NCI-H82 (cell line): ENCODE results near the gene RARG.

Experiments
- DNase-seq: peaks from one replicate; lab custom pipeline; 2025; lab: John Stamatoyannopoulos, UW

The RARG gene

DNA sequence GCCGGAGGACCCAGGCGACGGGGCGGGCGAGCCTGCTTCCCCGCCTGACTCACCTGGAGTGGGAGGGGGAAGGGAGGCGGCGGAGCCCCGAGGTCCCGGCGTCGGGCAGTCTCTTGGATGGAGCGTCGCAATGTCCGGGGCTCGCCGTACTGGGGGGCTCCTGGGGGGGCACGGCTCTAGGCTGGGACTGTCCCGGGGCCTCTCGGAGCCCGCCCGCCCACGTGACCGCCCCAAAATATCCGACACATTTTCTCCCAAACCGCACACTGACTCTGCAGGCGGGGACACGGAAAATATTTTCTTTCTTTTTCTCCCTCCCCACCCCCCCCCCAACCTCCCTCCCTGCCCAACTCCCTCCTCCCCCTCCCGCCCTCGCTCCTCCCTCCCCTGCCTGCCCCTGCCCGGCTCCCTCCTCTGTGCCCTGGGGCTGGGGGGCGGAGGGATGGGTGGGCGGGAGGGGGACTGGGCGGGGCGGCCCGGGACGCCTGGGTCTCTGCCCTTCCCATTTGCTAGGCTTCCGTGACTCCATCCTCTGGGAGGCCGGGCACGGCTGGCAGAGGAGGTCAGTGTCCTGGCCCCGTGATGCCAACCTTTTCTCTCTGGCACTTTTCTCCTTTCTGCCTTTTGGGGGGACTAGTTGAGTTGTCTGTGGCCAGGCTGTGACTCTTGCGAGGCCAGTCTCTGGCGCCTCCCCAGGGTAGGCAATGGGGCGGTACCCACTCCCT, at the start of gene RARG:
TSS of gene RARG (minus strand) at position 289 of the 725 bp plus-strand sequence. CDS start 4,664 bp downstream, outside the sequence.
- DNase-seq = no peak

DNA sequence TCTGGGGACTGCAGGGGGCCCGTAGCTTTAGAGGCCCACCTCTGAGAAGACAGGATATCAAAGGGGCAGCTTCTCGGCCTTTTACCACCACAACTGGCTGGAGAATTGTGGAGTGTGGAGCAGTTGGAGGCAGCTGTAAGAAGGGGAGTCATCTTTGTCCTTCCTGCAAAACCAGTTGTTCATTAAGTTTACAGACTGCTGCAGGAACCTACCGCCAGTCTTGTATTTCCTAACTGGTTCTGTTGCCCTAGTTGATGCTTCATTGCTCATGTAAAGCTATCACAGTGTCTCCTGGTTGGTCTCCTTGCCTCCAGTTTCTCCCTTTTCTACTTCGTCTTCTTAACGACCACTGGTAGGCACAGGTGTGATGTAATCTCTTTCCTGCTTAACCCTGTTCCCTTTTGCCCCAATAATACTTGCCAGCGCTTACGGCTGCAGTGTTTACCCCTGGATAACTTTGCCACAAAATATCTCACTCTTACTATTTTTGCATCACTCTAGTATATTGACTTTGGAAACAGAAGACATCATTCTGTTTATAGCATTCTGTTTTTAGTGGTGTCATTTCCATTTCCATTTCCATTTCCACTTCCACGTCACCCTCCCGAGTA, 48.0 kb upstream of the RARG start:
- no peak for DNase-seq

DNA sequence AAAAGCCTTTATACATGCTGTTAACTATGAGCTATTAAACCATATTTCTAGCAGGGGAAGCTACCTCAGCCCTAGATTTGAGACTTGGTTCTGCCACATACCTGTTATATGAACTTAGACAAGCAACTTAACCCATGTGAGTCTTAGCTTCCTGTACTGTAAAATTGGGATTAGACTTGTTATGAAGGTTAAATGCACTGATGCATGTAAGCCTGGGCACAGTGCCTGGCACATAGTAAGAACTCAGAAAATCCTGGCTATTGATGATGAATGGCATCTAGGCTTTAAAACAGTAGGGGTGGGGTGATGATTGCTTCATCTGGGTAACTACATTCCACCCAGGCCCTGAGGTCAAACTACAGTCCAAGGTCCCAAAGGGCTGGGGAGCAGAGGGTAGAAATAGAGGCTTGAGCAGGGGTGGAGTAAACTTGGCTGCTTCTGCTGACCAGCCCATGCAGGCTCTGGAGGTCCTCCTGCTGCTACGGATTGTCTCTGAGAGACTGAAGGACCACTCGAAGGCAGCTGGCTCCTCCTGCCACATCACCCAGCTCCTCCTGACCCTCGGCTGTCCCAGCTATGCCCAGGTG, 47.4 kb upstream of the RARG start:
- no peak for DNase-seq

DNA sequence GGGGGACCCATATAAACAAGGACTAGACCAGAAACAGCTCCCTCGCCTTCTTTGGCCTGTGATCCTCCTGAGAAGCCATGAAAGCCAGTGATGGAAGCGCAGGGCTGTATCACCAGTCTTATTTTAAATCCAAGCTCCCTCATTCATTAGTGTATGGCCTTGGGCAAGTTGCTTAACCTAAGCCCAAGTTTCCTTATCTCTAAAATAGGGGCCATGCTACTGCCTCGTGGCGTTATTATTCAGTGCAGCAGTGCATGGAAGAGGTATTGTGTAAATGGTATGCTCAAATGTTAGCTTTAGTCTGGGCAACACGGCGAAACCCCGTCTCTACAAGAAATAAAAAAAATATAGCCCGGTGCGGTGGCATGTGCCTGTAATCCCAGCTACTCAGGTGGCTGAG, 46.0 kb upstream of the RARG start:
- DNase-seq = no peak

DNA sequence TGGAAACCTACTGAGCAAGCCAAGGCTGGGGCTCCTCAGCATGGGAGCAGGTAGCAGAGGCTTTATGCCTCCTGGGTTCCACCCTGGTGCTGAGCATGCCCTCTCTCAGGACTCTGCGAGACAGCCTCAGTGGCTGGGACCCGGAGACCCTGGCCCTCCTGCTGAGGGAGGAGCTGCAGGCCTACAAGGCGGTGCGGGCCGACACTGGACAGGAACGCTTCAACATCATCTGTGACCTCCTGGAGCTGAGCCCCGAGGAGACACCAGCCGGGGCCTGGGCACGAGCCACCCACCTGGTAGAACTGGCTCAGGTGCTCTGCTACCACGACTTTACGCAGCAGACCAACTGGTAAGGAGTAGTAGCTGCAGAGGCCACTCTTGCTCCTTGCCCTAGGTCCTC, 44.5 kb upstream of the RARG start:
- DNase-seq = no peak

DNA sequence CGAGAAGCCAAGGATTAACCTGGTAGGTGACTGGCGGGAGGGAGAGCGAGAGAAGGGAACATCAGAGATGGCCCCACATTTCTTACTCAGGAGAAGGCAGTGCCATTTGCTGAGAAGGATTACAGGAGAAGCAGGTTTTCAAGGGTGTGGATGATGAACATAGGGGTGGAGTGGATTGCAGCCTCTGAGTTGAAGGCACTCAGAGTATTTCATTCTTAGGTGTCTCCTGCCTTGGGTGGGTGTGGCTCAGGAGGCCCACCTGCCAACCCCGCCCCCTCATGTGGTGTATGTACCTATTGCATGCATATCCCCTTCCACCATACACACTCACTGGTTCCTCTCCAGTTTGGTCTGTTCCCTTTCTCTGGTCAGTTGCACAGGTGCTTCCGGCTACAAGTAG, 42.4 kb upstream of the RARG start:
- no peak for DNase-seq

DNA sequence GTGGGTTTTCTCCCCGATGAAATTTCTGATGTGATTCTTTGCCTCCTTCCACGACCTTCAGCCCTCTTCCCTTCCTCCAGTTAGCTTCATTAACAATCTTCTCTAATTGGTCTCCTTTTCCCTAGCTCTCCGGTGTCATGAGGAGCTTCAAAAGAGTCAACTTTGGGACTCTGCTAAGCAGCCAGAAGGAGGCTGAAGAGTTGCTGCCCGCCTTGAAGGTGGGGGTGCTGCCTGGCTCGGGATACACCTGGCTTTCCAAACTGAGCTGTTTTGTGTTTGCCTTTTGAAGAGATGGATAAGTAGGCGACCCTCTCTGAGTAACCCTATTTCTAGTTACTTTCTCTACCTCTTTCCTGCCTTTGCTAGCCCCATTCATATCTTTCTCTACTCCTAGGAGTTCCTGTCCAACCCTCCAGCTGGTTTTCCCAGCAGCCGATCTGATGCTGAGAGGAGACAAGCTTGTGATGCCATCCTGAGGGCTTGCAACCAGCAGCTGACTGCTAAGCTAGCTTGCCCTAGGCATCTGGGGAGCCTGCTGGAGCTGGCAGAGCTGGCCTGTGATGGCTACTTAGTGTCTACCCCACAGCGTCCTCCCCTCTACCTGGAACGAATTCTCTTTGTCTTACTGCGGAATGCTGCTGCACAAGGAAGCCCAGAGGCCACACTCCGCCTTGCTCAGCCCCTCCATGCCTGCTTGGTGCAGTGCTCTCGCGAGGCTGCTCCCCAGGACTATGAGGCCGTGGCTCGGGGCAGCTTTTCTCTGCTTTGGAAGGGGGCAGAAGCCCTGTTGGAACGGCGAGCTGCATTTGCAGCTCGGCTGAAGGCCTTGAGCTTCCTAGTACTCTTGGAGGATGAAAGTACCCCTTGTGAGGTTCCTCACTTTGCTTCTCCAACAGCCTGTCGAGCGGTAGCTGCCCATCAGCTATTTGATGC, 36.9 kb upstream of the RARG start:
- DNase-seq = no peak

DNA sequence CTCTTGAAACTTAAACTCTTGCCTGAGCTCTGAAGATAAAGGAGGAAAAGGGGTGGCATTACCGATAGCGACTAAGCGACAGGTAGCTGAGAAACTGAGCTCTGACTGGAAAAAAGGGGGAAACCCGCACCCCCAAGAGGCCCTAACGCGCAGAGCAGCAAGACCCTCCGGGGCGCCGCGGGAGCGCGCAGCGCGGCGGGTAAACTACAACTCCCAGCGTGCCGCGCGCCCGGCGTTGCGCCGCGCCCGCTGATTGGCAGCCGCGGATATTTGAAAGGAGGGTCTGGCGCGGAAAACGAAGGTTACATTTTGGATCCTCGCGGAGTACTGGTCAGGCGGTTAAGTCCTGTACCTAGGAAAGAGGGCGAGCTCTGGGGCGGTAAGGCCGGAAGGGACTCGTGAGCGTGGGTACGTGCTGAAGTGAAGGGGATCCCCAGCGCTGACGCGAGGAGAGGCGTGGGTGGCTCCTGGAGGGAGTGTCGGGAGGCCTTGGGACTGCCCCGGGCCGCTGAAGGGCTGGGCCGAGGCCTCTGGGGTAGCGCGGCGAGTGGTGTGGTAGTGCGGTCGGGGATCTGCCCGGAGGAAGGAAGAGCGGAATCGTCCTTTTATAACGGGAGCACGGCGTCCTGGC, 36.1 kb upstream of the RARG start, which contains the start of gene ESPL1:
TSS of gene ESPL1 (plus strand) at position 301 of the 631 bp plus-strand sequence. CDS start 468 bp downstream, outside the sequence.
- peak; percentile 80 for DNase-seq

DNA sequence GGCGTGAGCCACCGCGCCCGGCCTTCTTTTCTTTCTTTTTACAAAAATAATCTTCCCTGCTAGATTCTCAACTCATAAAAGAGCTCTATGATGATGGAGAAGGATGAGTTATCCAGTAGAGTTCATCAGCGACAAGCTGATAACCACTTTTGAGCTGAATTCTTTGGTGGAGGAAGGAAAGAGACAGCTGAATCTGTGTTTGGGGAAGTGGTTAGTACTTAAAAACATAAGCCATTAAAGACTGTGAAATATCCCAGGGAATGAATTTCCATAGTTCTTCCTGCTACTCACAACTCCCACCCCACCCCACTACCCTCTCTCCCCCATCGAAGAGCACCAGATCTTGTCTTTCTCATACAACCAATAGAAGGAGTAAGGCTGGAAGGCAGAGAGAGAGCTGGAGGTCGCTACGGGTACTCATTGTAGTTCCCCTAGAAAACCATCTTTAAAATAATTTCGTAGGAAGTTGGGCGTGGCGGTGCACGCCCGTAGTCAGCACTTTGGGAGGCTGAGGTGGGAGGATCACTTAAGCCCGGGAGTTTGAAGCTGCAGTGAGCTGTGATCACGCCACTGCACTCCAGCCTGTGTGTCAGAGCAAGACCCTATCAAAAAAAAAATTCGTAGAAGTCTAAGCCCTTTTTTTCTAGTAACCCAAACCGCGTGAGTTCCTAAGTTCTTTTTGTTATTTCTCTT, 35.4 kb upstream of the RARG start:
- DNase-seq = no peak

DNA sequence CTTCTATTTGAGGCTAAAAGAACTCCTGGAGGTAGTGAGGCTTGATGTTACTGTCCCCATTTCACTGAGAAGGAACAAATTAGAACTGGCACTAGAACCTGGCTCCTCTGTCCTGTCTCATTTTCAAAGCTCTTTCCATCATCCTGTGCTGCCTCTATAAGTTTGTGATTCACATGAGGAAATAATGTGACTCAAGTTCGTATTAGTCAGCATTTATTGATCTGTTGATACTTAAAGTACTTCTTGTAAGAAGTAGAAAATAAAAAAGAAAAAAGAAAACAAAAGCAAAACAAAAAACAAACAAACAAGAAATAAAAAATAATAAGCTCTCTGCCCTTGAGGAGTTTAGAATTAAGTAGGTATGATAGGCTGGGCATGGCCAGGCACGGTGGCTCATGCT, 33.8 kb upstream of the RARG start:
- DNase-seq = no peak

DNA sequence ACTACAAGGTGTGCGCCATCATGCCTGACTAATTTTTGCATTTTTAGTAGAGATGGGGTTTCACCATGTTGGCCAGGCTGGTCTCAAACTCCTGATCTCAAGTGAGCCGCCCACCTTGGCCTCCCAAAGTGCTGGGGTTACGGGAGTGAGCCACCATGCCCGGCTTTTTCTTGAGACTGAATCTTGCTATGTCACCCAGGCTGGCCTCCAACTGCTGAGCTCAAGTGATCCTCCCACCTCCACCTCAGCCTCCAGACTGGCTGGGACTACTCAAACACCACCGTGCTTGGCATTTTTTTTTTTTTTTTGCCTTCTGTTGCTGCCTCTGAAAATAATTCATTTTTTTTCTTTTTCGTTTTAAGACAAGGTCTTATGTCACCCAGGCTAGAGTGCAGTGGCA, 27.9 kb upstream of the RARG start:
- no peak for DNase-seq

DNA sequence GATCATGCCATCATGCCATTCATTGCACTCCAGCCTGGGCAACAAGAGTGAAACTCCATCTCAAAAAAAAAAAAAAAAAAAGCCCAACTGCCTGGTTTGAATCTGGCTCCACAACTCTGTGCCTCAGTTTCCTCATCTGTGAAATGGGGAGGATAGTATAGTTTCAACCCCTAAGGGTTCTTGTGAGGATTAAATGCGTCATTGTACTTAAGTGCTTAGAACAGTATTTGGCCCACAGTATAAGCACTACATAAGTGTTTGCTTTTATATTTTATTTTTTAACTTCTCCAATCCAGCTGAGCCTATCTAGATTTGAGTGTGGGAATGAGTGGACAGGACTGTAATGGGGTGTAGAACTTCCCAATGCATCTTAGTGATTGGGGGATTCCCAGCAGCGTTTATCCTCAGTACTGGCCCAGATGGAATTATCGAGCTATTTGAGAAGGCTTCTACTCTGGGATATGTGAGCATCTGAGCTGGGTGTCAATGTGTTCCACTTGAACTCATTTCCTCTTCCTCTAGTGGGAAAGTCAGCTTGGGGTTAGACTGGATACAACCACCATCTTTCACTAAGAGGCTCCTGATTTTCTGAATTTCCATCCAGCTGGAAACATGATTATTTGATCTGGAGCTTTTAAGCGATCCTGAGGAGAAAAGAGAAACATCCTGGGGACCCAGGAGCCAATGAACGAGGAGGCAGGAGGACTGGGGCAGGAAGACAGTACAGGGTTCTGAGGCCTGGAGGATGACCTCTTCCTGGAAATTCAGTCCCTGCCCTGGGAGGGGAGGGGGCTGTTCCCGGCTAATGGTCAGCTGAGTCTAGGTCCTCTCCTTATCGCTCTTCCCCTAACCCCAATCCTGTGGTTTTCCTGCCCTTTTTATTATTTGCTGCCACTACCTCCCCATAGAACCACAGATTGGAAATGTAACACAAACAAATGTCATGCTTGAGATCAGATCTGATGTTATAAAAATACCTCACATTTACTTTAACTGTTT, 26.8 kb upstream of the RARG start:
- DNase-seq = no peak

DNA sequence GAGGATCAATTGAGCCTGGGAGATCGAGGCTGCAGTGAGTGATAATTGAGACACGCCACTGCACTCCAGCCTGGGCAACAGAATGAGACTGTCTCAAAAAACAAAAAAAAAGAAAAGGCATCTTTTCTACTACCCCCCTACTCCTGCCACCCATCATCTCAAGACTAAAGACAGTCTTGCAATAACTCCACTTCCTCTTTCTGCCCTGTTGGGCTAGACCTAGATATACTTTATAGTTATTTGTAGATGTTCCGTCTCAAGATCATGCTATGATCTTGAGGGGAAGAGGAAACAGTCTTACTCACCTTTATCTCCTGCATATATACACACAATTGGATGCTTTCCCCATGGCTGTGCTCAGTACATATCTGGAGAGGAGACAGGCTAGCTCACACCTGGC, 24.0 kb upstream of the RARG start:
- DNase-seq = no peak

DNA sequence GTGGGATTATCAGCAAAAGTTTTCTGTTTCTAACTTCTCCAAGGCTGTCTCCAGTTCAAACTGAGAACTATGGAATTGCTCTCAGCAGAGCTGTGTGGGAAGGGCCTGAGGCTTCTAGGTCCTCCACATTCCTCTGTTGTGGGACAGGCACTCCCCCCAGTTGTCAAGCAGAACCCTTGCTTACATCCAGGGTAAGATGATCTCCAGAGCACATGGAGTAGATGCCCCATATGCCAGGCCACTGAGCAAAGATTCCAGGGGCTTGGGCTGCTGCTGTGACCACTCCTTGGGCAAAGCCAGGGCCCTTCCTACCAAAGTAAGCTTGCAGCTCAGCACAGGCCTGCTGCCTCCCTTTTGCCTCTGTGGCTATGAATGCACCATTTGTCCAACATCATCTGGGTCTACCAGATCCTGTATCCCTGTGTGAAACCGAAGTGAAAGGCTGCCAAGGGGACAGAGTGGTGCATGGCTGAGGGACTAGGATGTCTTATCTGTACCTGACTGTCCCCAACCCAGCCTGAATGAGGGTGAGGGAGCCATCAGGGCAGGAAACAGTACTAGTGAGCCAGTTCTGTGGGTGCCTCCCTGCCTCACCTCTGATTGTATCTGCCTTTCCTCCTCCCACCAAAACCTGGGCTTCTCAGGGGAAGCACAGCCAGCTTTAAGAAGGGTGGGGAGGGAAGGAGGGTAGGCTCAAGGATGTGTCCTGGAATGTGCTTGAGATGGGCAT, 23.0 kb upstream of the RARG start:
- no peak for DNase-seq

DNA sequence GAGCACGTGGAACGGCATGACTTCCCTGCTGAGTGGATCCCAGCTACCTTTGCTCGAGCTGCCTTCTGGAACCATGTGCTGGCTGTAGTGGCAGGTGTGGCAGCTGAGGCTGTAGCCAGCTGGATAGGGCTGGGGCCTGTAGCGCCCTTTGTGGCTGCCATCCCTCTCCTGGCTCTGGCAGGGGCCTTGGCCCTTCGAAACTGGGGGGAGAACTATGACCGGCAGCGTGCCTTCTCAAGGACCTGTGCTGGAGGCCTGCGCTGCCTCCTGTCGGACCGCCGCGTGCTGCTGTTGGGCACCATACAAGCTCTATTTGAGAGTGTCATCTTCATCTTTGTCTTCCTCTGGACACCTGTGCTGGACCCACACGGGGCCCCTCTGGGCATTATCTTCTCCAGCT, 21.3 kb upstream of the RARG start:
- DNase-seq = no peak

DNA sequence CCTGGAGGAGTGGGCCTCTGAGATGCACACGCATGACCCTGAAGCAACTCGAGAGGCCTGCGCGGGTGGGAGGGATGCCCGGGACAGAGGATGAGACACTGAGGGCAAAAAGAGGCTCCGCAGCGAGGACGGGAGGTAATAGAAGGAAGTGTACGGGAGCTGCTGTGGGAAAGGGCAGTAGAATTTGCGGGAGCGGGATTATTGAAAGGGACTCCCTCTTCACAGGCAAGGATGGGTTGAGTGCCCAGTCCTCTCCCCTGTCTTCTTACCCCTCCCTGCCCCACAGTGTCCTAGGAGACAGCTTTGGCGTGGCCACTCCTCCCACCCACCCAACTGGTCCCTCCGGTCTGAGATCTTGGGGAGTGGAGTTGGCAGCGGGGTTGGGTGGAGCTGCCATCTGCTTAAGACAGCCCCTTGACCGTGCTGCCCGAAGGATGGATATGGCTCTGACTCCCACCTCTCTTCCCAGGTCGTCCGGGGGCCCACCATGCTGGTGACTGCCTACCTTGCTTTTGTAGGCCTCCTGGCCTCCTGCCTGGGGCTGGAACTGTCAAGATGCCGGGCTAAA, 20.4 kb upstream of the RARG start:
- DNase-seq = no peak

DNA sequence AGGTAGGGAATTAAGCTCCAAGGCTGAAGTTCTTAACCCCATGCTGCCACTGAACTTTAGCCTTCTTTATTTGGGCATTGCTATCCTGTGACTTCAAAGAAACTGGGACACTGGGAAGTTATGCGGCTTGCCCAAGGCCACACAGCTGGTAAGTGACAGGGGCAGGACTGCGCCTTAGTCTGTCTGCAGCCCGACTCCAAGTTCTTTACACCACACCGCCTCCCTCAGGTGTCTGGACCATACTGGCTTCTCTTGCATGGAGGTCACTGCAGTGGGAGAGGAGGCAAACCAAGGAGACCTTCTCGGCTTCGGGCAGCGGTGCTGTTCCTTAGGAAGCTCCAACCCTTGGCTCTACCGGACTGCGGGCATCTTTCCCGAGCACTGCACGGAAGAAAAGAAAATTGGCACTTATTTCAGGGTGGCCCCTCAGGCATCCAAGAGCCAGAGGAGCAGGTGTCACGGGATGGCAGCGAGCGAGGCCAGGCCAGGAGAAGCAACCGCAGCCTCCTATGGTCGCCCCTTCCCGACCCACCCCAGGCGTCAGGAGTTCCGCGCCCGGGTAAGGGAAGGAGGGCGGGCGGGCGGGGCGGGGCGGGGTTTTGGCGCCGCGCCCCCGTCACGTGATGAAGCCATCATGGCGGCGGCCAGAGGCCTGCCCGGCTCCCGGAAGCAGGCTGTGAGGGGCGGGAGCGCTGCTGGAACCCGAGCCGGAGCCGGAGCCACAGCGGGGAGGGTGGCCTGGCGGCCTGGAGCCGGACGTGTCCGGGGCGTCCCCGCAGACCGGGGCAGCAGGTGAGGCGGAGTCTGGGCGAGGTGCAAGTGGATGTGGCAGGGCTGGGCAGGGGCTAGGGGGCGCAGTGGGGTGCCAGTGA, 19.7 kb upstream of the RARG start:
- DNase-seq = peak; percentile 88

DNA sequence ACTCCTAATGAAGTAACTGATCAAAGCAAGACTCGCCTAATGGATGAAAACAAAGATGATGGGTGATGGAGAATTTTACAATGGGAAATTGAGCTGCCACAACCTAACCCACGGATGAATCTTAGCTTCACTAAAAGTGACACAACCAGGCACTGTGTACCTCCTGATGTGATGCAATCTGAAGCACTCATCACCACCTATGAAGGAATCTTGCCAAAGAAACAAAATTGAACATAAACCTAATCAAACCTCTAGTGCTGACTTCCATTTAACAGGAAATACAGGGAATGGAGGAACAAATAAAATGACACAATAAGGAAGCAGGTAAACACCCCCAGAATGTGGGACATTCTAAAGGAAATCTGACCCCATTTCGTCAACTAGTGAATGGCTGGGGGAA, 13.3 kb upstream of the RARG start:
- no peak for DNase-seq
